ENCODE measurements around the gene HHIP. TPM values are rescaled to one million over a fixed set of nuclear protein-coding genes. Genes with fewer than 3 reads are reported as not detected.

Gene HHIP
- total and polyA plus RNA-seq, 4 donors, result 3.3 to 14.0 (median 6.6) TPM

- WGBS, result 29% methylated on average over 4 of the region's 4 CpGs
- H3K27ac ChIP-seq (ENCODE audit: low read depth in 1 of 2, low read length in 2 of 2), result no peak overlapping the region
- DNase-seq (ENCODE audit: low spot score), result no peak
- no peaks in the 10 kb centered on the region for H3K27me3 ChIP-seq (ENCODE audit: control insufficient read depth in 4 of 4, insufficient read depth in 4 of 4, low read length in 3 of 4)
- H3K4me1 ChIP-seq (ENCODE audit: control insufficient read depth in 4 of 4, insufficient read depth in 4 of 4, low read length in 3 of 4), result no peaks in the 10 kb centered on the region
- H3K4me3 ChIP-seq (ENCODE audit: low read depth in 1 of 3, low read length in 3 of 3), result no peak overlapping the region
- H3K9me3 ChIP-seq (ENCODE audit: control insufficient read depth in 4 of 4, low read length in 3 of 4), result no peaks in the 10 kb centered on the region
- no peak overlapping the region for H3K9ac ChIP-seq (ENCODE audit: low read depth in 1 of 2, low read length in 2 of 2)
- TF ChIP-seq, protein P1, sequence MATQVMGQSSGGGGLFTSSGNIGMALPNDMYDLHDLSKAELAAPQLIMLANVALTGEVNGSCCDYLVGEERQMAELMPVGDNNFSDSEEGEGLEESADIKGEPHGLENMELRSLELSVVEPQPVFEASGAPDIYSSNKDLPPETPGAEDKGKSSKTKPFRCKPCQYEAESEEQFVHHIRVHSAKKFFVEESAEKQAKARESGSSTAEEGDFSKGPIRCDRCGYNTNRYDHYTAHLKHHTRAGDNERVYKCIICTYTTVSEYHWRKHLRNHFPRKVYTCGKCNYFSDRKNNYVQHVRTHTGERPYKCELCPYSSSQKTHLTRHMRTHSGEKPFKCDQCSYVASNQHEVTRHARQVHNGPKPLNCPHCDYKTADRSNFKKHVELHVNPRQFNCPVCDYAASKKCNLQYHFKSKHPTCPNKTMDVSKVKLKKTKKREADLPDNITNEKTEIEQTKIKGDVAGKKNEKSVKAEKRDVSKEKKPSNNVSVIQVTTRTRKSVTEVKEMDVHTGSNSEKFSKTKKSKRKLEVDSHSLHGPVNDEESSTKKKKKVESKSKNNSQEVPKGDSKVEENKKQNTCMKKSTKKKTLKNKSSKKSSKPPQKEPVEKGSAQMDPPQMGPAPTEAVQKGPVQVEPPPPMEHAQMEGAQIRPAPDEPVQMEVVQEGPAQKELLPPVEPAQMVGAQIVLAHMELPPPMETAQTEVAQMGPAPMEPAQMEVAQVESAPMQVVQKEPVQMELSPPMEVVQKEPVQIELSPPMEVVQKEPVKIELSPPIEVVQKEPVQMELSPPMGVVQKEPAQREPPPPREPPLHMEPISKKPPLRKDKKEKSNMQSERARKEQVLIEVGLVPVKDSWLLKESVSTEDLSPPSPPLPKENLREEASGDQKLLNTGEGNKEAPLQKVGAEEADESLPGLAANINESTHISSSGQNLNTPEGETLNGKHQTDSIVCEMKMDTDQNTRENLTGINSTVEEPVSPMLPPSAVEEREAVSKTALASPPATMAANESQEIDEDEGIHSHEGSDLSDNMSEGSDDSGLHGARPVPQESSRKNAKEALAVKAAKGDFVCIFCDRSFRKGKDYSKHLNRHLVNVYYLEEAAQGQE (IDR thresholded peaks at IDR 0.05), result no peak
- TF ChIP-seq EGR1 (IDR thresholded peaks at IDR 0.05; ENCODE audit: low read depth in 2 of 2) (no peak), HNF4G (IDR thresholded peaks at IDR 0.05) (no peak), JUND (IDR thresholded peaks at IDR 0.05) (no peak), CTCF (IDR thresholded peaks at IDR 0.05; ENCODE audit: low read depth, low read length, missing input control) (no peak), FOXA1 (IDR thresholded peaks at IDR 0.05) (no peak), FOXA2 (IDR thresholded peaks at IDR 0.05) (no peak), GABPA (IDR thresholded peaks at IDR 0.05 in 1 of 2, conservative IDR thresholded peaks at IDR 0.05 in 1 of 2) (no peak), RXRA (IDR thresholded peaks at IDR 0.05) (no peak), YY1 (IDR thresholded peaks at IDR 0.05) (no peak), MAX (IDR thresholded peaks at IDR 0.05) (no peak), TAF1 (conservative IDR thresholded peaks at IDR 0.05) (no peak), HNF4A (conservative IDR thresholded peaks at IDR 0.05) (no peak), NR2F2 (IDR thresholded peaks at IDR 0.05) (no peak)
- H3K36me3 ChIP-seq (ENCODE audit: control insufficient read depth in 4 of 4, insufficient read depth in 3 of 4, low read depth in 1 of 4, low read length in 3 of 4), result no peaks in the 10 kb centered on the region
Observed at GRCh38 chr4:144734522-144734921, 88.6 kb downstream of the HHIP start.

DNA sequence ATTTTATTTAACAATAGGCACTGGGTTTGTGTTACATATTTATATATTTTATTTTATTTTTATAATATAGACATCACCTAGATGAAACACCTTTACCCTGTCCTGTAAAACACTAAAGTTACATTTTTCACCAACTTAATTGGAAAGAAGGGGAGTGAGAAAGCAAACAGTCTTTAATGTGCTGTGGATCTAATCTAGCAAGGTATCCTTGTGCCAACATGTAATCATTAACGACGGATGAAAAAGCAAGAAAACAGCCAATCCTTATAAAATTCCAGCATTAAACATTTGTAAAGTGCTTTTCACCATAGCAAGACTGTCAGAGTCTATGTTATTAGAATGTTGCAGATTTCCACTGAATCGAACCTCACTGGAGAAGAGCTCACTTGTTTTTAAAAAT lies 92.7 kb downstream of the HHIP start:
- WGBS, result 63% methylated on average over 3 of the region's 3 CpGs
- Histone ChIP-seq H3K9ac (ENCODE audit: low read depth in 1 of 2, low read length in 2 of 2) (no peak overlapping the region), H3K27ac (ENCODE audit: low read depth in 1 of 2, low read length in 2 of 2) (no peak overlapping the region), H3K27me3 (ENCODE audit: control insufficient read depth in 4 of 4, insufficient read depth in 4 of 4, low read length in 3 of 4) (no peaks in the 10 kb centered on the region), H3K4me3 (ENCODE audit: low read depth in 1 of 3, low read length in 3 of 3) (no peak overlapping the region), H3K9me3 (ENCODE audit: control insufficient read depth in 4 of 4, low read length in 3 of 4) (no peaks in the 10 kb centered on the region), H3K4me1 (ENCODE audit: control insufficient read depth in 4 of 4, insufficient read depth in 4 of 4, low read length in 3 of 4) (no peaks in the 10 kb centered on the region), H3K36me3 (ENCODE audit: control insufficient read depth in 4 of 4, insufficient read depth in 3 of 4, low read depth in 1 of 4, low read length in 3 of 4) (no peaks in the 10 kb centered on the region)
- TF ChIP-seq NR2F2 (IDR thresholded peaks at IDR 0.05) (no peak), JUND (IDR thresholded peaks at IDR 0.05) (no peak), FOXA2 (IDR thresholded peaks at IDR 0.05) (no peak), RXRA (IDR thresholded peaks at IDR 0.05) (no peak), YY1 (IDR thresholded peaks at IDR 0.05) (no peak), HNF4G (IDR thresholded peaks at IDR 0.05) (no peak), TAF1 (conservative IDR thresholded peaks at IDR 0.05) (no peak), ZBTB33 (IDR thresholded peaks at IDR 0.05) (no peak), FOXA1 (IDR thresholded peaks at IDR 0.05) (no peak), HNF4A (conservative IDR thresholded peaks at IDR 0.05) (no peak), CTCF (IDR thresholded peaks at IDR 0.05; ENCODE audit: low read depth, low read length, missing input control) (no peak), MAX (IDR thresholded peaks at IDR 0.05) (no peak), GABPA (IDR thresholded peaks at IDR 0.05 in 1 of 2, conservative IDR thresholded peaks at IDR 0.05 in 1 of 2) (no peak), EGR1 (IDR thresholded peaks at IDR 0.05; ENCODE audit: low read depth in 2 of 2) (no peak)
- TF ChIP-seq, protein P1 (IDR thresholded peaks at IDR 0.05), result no peak
- TF ChIP-seq, protein P2, sequence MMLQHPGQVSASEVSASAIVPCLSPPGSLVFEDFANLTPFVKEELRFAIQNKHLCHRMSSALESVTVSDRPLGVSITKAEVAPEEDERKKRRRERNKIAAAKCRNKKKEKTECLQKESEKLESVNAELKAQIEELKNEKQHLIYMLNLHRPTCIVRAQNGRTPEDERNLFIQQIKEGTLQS (IDR thresholded peaks at IDR 0.05), result no peak
- no peak for DNase-seq (ENCODE audit: low spot score)
